ENCODE data around the gene SF3B4.
A peak's percentile ranks its signal among the peaks of the same experiment; 100 is the strongest.
"Not testable (repeated sequence)": the region's sequence is repeated elsewhere in the genome, so short reads cannot be mapped to it uniquely, and the experiment has no call there.

The SF3B4 gene

GRCh38 chr1:149887456-149888246 is 40.0 kb downstream of the SF3B4 start:
- DNase-seq, result peak; percentile 96

GRCh38 chr1:149887196-149887455 is 40.5 kb downstream of the SF3B4 start:
- not testable (repeated sequence) for DNase-seq

- peak; percentile 97 for DNase-seq
Measured at GRCh38 chr1:149886396-149887195, 41.0 kb downstream of the SF3B4 start.

- DNase-seq, result not testable (repeated sequence)
Measured at GRCh38 chr1:149886121-149886395, 41.5 kb downstream of the SF3B4 start.

GRCh38 chr1:149885339-149886120 is 42.1 kb downstream of the SF3B4 start:
- DNase-seq, result peak; percentile 63

DNA sequence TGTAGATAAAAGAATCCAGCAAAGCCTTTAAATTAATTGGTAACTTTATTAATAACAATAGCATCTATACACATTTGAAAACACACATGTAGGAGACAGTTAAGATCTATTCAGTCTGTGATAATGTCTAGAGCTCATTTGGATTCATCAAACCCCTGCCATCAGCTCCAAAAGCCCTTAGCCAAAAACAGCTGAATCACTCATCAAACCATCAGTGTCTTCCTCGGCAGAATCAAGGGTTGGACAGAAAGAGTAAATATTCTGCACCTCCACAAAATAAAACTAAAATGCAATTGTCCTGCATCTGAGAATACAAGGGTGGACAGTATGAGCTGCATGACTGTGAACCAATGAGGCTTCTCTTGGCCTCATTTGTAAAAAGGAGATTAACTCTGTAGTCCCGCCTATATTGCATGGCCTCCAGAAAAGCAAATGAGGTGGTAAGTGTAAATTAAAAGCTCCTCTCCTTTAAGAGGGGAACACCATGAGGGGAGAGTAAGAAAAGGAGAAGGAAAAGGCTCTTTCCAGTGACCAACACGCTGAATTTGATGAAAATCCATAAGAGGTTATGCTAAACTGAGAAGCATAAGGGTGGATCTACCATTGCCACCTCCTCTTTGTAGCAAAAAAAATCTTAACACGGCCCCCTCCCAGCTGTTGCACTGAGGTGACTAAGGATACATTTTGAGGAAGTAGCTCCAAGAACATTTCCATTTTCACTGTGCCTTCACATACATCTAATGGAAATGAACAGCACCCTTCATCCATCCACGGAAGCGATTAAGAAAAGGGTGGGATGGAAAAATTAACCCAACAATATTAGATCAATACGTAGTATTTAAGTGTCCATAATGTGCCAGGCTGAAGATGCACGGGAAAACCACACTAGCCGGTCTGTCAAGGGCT is 42.9 kb downstream of the SF3B4 start:
- peak; percentile 22 for DNase-seq

DNA sequence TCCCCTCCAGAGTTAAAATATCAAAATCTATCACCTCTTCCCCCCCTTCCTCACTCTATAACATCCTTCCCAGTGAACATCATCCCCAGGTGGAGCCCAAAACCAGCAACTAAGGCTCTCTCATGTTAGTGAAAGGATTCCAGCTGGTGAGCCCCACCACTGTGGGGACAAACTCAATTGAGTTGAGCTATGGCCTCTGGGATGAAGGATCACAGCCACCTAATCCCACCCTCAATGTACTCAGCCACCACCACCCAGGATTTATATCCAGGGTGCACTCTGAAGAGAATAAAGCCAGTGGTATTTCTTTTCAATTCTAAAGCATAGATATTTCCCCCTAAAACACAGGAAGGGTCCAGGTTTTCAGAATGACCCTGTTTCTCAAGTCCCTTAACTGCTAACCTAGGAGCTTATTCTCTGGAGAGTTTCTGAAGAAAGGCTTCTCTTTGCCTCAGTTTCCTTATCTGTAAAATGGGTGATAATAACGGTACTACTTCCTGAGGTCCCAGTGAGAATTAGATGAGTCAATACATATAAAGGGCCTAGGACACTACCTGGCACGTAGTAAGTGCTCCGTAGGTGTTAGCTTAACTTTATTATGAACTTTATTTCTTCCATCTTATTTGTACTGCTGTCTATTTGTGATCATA is 43.9 kb downstream of the SF3B4 start:
- DNase-seq, result no peak

DNA sequence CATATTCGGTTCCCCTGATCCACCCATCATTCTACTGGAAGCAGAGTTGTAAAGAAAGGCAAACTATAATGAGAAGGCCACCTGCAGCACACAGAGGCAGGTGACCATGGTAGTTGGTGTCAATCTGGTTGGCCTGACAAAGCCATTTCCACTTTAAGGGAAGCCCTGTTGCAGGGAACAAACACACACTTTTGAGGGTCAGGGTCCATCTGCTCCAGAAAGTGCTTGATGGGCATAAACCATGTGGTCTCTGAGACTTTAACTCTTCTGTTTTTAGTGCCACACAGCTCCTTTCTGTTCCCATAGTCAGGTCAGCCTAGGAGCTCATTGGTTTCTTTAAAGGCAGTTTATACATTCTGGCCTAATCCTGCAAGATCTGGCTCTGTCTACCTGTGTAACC is 45.7 kb downstream of the SF3B4 start:
- DNase-seq, result no peak

DNA sequence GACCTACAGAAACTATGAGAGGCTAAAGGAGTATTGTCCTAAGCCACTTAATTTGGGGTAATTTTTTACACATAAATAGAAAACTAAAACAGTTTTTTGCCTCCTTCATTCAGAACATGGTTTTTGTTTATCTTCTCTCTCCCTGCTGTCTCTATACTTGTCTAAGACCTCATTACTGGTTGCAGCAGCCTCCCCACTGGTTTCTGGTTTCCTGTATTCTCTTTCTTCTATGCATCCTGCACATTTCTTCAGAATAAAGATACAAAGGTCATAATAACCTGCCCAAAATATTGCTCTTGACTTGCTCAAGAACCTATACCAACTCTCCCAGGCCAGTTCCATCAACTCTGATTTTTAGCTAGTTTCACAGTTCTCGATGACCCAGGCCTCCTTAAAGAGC is 48.0 kb downstream of the SF3B4 start:
- DNase-seq, result peak; percentile 36

DNA sequence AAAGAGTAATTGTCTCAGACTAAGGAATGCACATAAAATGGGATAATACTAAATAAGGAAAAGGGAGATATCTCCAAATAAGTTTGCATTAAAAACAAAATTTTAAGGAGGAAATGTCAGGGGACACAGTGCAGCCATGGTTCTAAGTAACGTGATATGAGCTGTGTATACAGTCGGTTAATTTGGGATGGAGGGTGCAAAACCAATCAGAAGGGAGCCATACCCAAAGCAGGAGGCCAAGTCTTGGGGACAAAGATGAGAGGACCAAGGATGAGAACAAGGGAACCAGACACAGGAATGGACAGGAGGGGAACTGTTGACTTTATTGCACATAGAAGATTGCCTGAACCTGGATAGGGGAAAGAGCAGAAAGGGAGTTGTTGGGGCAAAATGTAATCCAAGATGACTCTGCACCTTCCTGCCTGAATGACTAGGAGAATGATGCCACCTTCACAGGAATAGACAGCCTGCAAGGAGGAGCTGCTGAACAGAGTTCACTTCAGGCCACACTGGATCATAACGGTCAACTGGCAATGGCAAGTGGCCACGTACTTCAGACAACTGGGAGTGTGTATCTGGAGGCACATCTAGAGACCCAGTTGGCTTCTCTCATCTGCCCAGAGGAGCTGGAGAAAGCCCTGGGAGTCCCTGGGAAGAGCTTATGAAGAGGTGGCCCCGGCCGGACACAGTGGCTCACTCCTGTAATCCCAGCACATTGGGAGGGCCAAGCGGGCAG is 50.2 kb downstream of the SF3B4 start:
- no peak for DNase-seq

All from CD4-positive, alpha-beta T cell treated with Interleukin-12 subunit alpha and Interleukin-12 subunit beta, for 1 hour (primary cell).